AG04450 (cell line): ENCODE measurements around the gene DCAF5. TPM values are rescaled to one million over a fixed set of nuclear protein-coding genes. Genes with fewer than 3 reads are reported as not detected.

Source experiments
- CTCF ChIA-PET: fragments of 300-600, 350-600 bp; formaldehyde crosslinking; extraction: SDS; loops from one replicate; lab custom pipeline; 2022; ENCODE audit warnings: antibody characterized with exemption, inconsistent platforms; lab: Charles Lee
- POLR2A ChIA-PET: fragments of 350-600 bp; formaldehyde crosslinking; extraction: SDS; loops from one replicate; lab custom pipeline; 2021; ENCODE audit warnings: antibody characterized with exemption, inconsistent platforms; lab: Yijun Ruan, JAX
- DNase-seq: peaks from one replicate; pipeline ENCODE4 v3.0.0-alpha.2; 2011; ENCODE audit warnings: low read depth, low spot score
- H3K27ac ChIP-seq: one replicate; pipeline ENCODE4 v1.5.1; 2012; ENCODE audit warnings: low read depth, low read length, control low read depth
- H3K27me3 ChIP-seq: one replicate; pipeline ENCODE4 v1.6.0; 2012; ENCODE audit warnings: low read length; ENCODE audit not compliant: control insufficient read depth, insufficient read depth
- H3K4me3 ChIP-seq: 2 replicates; pipeline ENCODE4 v1.5.1; 2011; ENCODE audit warnings: mild to moderate bottlenecking, low read depth, low read length, control low read depth
- H3K9me3 ChIP-seq: 2 replicates; pipeline ENCODE4 v1.5.1; 2012; ENCODE audit warnings: low read length; ENCODE audit not compliant: control insufficient read depth, insufficient read depth
- CTCF ChIP-seq: IDR thresholded peaks from 2 replicates; pipeline ENCODE4 v1.5.1; 2011; ENCODE audit warnings: low read depth, low read length, control low read depth, inconsistent platforms
- polyA plus RNA-seq: library from polyadenylated mRNA; depleted of rRNA; stranded (reverse); fragments of >200 nt; gene quantifications from 2 replicates; pipeline ENCODE4 v1.2.3, GENCODE V29; 2011

The DCAF5 gene
- polyA plus RNA-seq, 1 experiment, result 32.4 TPM

GRCh38 chr14:69093631-69094421, 59.1 kb downstream of the DCAF5 start:
- CTCF ChIA-PET, result interaction anchor here (0.5 to 1.5 kb wide), 4 partner anchors 13 to 239 kb away, joined by 3 to 7 read pairs (median 4); no protein-coding TSS in a partner anchor
- no peak for TF ChIP-seq CTCF
- no peak overlapping the region for H3K4me3 ChIP-seq
- no peak for DNase-seq
- H3K27ac ChIP-seq, result peak overlapping the region; percentile 73
- POLR2A ChIA-PET, result interaction anchor here (1.0 kb wide), 2 partner anchors 15 to 125 kb away, joined by 3 read pairs; no protein-coding TSS in a partner anchor
- no peaks in the 10 kb centered on the region for H3K9me3 ChIP-seq
- H3K27me3 ChIP-seq, result no peaks in the 10 kb centered on the region

- CTCF ChIA-PET, result interaction anchor here (1.0 to 1.5 kb wide), 7 partner anchors 11 to 225 kb away, joined by 3 to 7 read pairs (median 3); no protein-coding TSS in a partner anchor
These were observed 60.0 kb downstream of the DCAF5 start for GRCh38 chr14:69092840-69093422.

DNA sequence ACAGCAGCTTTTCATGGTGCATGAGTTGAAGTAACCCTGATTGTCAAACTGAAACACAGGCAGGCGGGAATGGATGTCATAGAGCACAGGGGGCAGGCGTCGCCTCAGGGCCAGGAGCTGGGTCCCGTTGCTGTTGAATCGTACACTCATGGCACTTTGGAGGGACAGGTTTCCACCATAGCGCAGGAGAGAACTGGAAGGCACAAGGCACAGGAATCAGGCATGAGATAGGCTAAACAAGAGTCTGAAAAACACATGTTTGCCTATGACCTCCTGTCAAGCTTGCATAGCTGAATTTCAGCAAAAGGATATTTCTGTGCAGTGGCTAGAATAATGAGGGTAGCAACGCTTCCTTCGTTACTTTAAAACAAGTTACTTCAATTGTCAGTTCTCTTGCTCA, 61.2 kb downstream of the DCAF5 start:
- TF ChIP-seq CTCF, result no peak
- no peaks in the 10 kb centered on the region for H3K9me3 ChIP-seq
- no peak overlapping the region for H3K27ac ChIP-seq
- H3K27me3 ChIP-seq, result no peaks in the 10 kb centered on the region
- CTCF ChIA-PET, result interaction anchor here (0.9 to 2.4 kb wide), 6 partner anchors 10 to 180 kb away, joined by 3 to 10 read pairs (median 3); no protein-coding TSS in a partner anchor
- no peak for DNase-seq
- POLR2A ChIA-PET, result no interaction called here
- no peak overlapping the region for H3K4me3 ChIP-seq

More at GRCh38 chr14:69092840-69093422, 60.0 kb downstream of the DCAF5 start:
- no peaks in the 10 kb centered on the region for H3K27me3 ChIP-seq
- no peaks in the 10 kb centered on the region for H3K9me3 ChIP-seq
- H3K27ac ChIP-seq, result no peak overlapping the region
- POLR2A ChIA-PET, result no interaction called here
- no peak overlapping the region for H3K4me3 ChIP-seq
- no peak for TF ChIP-seq CTCF
- no peak for DNase-seq

GRCh38 chr14:69091006-69091405, 61.9 kb downstream of the DCAF5 start:
- Histone ChIP-seq H3K27me3 (no peaks in the 10 kb centered on the region), H3K4me3 (no peak overlapping the region), H3K27ac (no peak overlapping the region), H3K9me3 (no peaks in the 10 kb centered on the region)
- ChIA-PET POLR2A (interaction anchor here (1.2 kb wide), 1 partner anchor 114 kb away, joined by 4 read pairs; no protein-coding TSS in a partner anchor), CTCF (interaction anchor here (0.8 to 2.4 kb wide), 11 partner anchors 10 to 228 kb away, joined by 3 to 12 read pairs (median 5); no protein-coding TSS in a partner anchor)
- TF ChIP-seq CTCF, result no peak
- no peak for DNase-seq
